HL-60 (cell line): ENCODE results near the gene ATP8A1.

ENCODE experiments used
- DNase-seq, 2 experiments: peaks; one replicate each; pipeline ENCODE4 v3.0.0-alpha.2; 2010 to 2020; ENCODE audit warnings: low read depth in 1 of 2, low spot score in 1 of 2
- H3K27ac ChIP-seq: fragments of 250-450 bp; sonication (Bioruptor Pico); replicated peaks from 2 replicates; pipeline ENCODE4 v1.5.1; 2020; ENCODE audit warnings: mild to moderate bottlenecking, moderate library complexity
- H3K27me3 ChIP-seq: fragments of 250-450 bp; sonication (Bioruptor Pico); 2 replicates; pipeline ENCODE4 v1.5.1; 2021; ENCODE audit warnings: mild to moderate bottlenecking, moderate library complexity; ENCODE audit not compliant: insufficient read depth, poor library complexity, severe bottlenecking
- H3K4me3 ChIP-seq: replicated peaks from 2 replicates; pipeline ENCODE4 v1.5.1; 2011; ENCODE audit warnings: mild to moderate bottlenecking, control low read depth, low read length; ENCODE audit not compliant: insufficient read depth
- GABPA ChIP-seq: IDR thresholded peaks from 2 replicates; pipeline ENCODE4 v1.6.1; 2012; ENCODE audit warnings: low read depth
- POLR2AphosphoS5 ChIP-seq: IDR thresholded peaks from 2 replicates; pipeline ENCODE4 v1.6.1; 2012; ENCODE audit warnings: low read depth
- SPI1 ChIP-seq: IDR thresholded peaks from 2 replicates; pipeline ENCODE4 v1.6.1; 2012; ENCODE audit warnings: low read depth, mild to moderate bottlenecking, borderline replicate concordance
- TF ChIP-seq, protein P1 (sequence below): IDR thresholded peaks from one replicate; pipeline ENCODE4 v1.5.1; 2011; ENCODE audit warnings: low read length, control low read depth, inconsistent platforms; ENCODE audit not compliant: insufficient read depth
- TF ChIP-seq, protein P2 (sequence below): IDR thresholded peaks from 2 replicates; pipeline ENCODE4 v1.6.1; 2012; ENCODE audit warnings: low read depth; ENCODE audit not compliant: insufficient replicate concordance

ATP8A1 gene

DNA sequence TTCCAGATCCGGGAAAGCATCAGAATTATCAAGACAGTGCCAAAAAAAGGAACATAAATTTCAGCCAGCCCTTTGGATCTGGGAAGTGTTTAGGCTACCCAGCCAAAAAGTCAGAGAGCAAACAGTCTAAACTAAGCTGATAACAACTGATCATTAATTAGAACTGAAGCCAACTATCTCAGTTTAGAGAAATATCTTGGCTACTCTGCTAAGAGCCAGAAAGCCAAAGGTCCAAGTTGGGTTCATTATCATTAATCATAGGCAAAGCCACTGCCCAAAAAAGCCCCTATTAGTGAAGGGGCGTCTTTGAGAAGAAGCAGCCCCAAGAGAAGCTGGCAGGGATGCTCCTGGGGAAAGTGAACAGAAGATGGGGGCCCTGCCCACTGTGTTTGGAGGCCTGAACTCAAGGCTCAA, 296.6 kb downstream of the ATP8A1 start:
- peaks cover 5% of the 10 kb centered on the region for H3K27me3 ChIP-seq
- TF ChIP-seq POLR2AphosphoS5: no peak
- TF ChIP-seq, protein P1, sequence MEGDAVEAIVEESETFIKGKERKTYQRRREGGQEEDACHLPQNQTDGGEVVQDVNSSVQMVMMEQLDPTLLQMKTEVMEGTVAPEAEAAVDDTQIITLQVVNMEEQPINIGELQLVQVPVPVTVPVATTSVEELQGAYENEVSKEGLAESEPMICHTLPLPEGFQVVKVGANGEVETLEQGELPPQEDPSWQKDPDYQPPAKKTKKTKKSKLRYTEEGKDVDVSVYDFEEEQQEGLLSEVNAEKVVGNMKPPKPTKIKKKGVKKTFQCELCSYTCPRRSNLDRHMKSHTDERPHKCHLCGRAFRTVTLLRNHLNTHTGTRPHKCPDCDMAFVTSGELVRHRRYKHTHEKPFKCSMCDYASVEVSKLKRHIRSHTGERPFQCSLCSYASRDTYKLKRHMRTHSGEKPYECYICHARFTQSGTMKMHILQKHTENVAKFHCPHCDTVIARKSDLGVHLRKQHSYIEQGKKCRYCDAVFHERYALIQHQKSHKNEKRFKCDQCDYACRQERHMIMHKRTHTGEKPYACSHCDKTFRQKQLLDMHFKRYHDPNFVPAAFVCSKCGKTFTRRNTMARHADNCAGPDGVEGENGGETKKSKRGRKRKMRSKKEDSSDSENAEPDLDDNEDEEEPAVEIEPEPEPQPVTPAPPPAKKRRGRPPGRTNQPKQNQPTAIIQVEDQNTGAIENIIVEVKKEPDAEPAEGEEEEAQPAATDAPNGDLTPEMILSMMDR: no peak
- TF ChIP-seq, protein P2, sequence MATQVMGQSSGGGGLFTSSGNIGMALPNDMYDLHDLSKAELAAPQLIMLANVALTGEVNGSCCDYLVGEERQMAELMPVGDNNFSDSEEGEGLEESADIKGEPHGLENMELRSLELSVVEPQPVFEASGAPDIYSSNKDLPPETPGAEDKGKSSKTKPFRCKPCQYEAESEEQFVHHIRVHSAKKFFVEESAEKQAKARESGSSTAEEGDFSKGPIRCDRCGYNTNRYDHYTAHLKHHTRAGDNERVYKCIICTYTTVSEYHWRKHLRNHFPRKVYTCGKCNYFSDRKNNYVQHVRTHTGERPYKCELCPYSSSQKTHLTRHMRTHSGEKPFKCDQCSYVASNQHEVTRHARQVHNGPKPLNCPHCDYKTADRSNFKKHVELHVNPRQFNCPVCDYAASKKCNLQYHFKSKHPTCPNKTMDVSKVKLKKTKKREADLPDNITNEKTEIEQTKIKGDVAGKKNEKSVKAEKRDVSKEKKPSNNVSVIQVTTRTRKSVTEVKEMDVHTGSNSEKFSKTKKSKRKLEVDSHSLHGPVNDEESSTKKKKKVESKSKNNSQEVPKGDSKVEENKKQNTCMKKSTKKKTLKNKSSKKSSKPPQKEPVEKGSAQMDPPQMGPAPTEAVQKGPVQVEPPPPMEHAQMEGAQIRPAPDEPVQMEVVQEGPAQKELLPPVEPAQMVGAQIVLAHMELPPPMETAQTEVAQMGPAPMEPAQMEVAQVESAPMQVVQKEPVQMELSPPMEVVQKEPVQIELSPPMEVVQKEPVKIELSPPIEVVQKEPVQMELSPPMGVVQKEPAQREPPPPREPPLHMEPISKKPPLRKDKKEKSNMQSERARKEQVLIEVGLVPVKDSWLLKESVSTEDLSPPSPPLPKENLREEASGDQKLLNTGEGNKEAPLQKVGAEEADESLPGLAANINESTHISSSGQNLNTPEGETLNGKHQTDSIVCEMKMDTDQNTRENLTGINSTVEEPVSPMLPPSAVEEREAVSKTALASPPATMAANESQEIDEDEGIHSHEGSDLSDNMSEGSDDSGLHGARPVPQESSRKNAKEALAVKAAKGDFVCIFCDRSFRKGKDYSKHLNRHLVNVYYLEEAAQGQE: no peak
- no peak for TF ChIP-seq SPI1
- no peak for DNase-seq
- no peak overlapping the region for H3K27ac ChIP-seq
- H3K4me3 ChIP-seq: no peak overlapping the region

DNA sequence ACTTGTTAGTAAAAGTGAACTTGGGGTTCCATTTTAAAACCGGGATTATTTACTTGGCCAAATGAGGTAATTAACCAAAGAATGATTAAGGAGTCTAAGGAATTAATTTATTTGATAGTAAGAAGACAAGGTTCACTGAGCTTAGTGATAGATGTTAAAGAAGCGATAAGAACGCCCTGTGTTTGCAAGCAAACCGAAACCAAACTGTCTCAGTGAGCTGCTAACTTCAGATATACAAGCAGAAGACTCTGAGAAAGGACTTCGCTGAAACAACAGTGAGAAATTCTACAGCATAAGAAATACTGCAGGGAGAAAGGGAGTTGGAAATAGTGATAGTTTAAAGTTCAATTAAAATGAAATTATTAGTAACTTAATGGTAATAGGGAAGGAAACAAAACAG, 297.2 kb downstream of the ATP8A1 start:
- no peak for DNase-seq
- Histone ChIP-seq H3K27ac (no peak overlapping the region), H3K4me3 (no peak overlapping the region), H3K27me3 (peaks cover 5% of the 10 kb centered on the region)
- no peak for TF ChIP-seq POLR2AphosphoS5
- TF ChIP-seq, protein P1: no peak
- no peak for TF ChIP-seq GABPA
- no peak for TF ChIP-seq SPI1
- TF ChIP-seq, protein P2: no peak
